Measurements from ENCODE around the gene ARSG. TPM values are rescaled to one million over a fixed set of nuclear protein-coding genes. Genes with fewer than 3 reads are reported as not detected.

The ARSG gene
- total RNA-seq, 2 experiments from 2014 or later: 26.1 to 53.0 TPM

DNA sequence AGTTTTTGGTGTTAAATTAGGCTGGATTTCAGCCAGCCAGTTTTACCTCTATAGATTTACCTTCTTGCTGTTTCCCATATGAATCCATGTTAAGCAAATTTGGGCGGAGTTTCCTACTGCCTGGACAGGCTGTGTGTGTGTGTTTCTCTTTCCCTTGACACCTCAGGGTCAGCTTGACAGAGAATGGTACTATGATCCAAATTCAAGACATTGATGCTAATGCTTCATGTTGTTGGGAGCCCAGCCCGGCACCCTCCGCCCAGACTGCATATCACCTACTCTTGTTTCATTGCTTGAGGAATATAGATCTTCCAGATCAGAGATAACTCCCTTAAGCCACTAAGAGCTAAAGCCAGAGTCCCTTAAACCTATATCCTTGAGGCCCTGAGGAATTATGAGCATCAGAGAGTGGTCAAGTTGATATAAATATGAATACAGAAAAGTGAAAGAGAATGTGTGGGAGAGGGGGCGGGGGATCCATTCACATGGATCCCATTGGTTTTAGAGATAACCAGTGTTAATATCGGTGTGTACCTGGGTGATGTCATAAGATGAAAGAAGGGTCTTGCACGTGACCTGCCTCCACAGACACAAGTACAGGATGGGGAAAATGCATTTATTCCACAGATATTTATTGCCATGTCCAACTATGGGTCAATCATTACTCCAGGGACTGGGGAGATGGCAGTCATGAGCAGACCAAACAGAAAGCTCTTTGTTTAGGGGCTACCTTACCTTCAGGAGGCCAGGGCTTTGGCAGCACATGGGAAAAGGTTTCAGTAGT is 96.3 kb downstream of the ARSG start:
- BruUV-seq (replicated peaks): no TSS peak
- CTCF ChIA-PET (ENCODE audit: unreplicated experiment): no interaction called here
- H3K4me2 ChIP-seq (ENCODE audit: low read length): no peak overlapping the region
- no peak for DNase-seq (ENCODE audit: low spot score)
- POLR2A ChIA-PET: interaction anchor here (0.7 to 1.6 kb wide), 3 partner anchors 11 to 65 kb away, joined by 3 to 6 read pairs (median 5); no protein-coding TSS in a partner anchor
- no peaks in the 10 kb centered on the region for H3K4me1 ChIP-seq (ENCODE audit: insufficient read depth, low read length, poor library complexity, severe bottlenecking)
- H3K36me3 ChIP-seq (ENCODE audit: insufficient read depth, low read length): no peaks in the 10 kb centered on the region
- no peaks in the 10 kb centered on the region for H3K9me2 ChIP-seq (ENCODE audit: insufficient read depth, low read length)
- H3K27ac ChIP-seq (ENCODE audit: low read depth, low read length, poor library complexity, severe bottlenecking): no peak overlapping the region
- intact Hi-C loops (cut with micrococcal nuclease; ENCODE audit: unreplicated experiment): no loop called here
- H2AFZ ChIP-seq (ENCODE audit: low read length): no peak overlapping the region
- no peak overlapping the region for H3K4me3 ChIP-seq (ENCODE audit: low read depth, low read length, poor library complexity, severe bottlenecking)
- H4K20me1 ChIP-seq (ENCODE audit: insufficient read depth, low read length): no peaks in the 10 kb centered on the region
- TF ChIP-seq EZH2phosphoT487 (IDR thresholded peaks at IDR 0.05; ENCODE audit: borderline replicate concordance, low read depth, low read length) (no peak), CTCF (conservative IDR thresholded peaks at IDR 0.05; ENCODE audit: low read length) (no peak)
- H3K79me2 ChIP-seq (ENCODE audit: insufficient read depth, low read depth, low read length): no peaks in the 10 kb centered on the region
- H3K9me3 ChIP-seq (ENCODE audit: low read length): no peaks in the 10 kb centered on the region

- intact Hi-C loops (cut with micrococcal nuclease; ENCODE audit: unreplicated experiment): no loop called here
- no TSS peak for BruUV-seq (replicated peaks)
- Histone ChIP-seq H3K9me3 (ENCODE audit: low read length) (no peaks in the 10 kb centered on the region), H3K27ac (ENCODE audit: low read depth, low read length, poor library complexity, severe bottlenecking) (no peak overlapping the region), H3K79me2 (ENCODE audit: insufficient read depth, low read depth, low read length) (no peaks in the 10 kb centered on the region), H3K4me2 (ENCODE audit: low read length) (no peak overlapping the region), H2AFZ (ENCODE audit: low read length) (no peak overlapping the region), H3K9me2 (ENCODE audit: insufficient read depth, low read length) (no peaks in the 10 kb centered on the region), H4K20me1 (ENCODE audit: insufficient read depth, low read length) (no peaks in the 10 kb centered on the region), H3K4me1 (ENCODE audit: insufficient read depth, low read length, poor library complexity, severe bottlenecking) (no peaks in the 10 kb centered on the region), H3K36me3 (ENCODE audit: insufficient read depth, low read length) (no peaks in the 10 kb centered on the region), H3K4me3 (ENCODE audit: low read depth, low read length, poor library complexity, severe bottlenecking) (no peak overlapping the region)
- CTCF ChIA-PET (ENCODE audit: unreplicated experiment): interaction anchor here (0.7 kb wide), 1 partner anchor 10 kb away, joined by 3 read pairs; no protein-coding TSS in a partner anchor
- TF ChIP-seq EZH2phosphoT487 (IDR thresholded peaks at IDR 0.05; ENCODE audit: borderline replicate concordance, low read depth, low read length) (no peak), CTCF (conservative IDR thresholded peaks at IDR 0.05; ENCODE audit: low read length) (no peak)
- DNase-seq (ENCODE audit: low spot score): no peak
- POLR2A ChIA-PET: interaction anchor here (0.6 to 0.7 kb wide), 2 partner anchors 49 to 292 kb away, joined by 3 read pairs; no protein-coding TSS in a partner anchor
These were observed 97.7 kb downstream of the ARSG start for GRCh38 chr17:68389041-68389440.
